ENCODE measurements around the gene NDUFB10. TPM values are rescaled to one million over a fixed set of nuclear protein-coding genes. Genes with fewer than 3 reads are reported as not detected.

The NDUFB10 gene
- total RNA-seq, 1 experiment from 2014 or later: 202 TPM

DNA sequence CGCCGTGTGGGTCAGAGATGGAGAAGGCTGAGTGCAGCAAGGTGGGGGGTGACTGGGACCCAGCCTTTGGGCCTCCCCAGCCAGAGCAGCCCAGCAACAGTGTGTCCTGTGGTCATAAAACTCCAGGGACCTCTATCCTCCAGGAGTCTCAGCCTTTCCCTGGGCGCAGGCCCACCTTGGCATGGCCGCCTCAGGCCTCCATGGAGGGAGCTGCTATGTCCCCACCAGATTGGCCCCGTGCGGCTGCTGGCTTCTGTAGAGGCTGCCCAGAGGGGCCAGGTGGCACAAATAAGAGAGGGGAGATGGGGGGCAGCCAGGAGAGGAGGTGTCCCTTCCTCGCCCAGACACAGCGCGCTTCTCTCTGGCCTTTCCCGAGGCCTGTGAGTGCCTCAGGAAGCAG, 27.9 kb downstream of the NDUFB10 start:
- no TSS peak for BruUV-seq (replicated peaks)
- no peak overlapping the region for H3K4me3 Mint-ChIP-seq (ENCODE audit: unreplicated experiment)
- H3K27ac Mint-ChIP-seq (ENCODE audit: low read depth, unreplicated experiment): no peak overlapping the region
- no peaks in the 10 kb centered on the region for H3K27me3 Mint-ChIP-seq (ENCODE audit: insufficient read depth, unreplicated experiment)
- no peaks in the 10 kb centered on the region for H3K9me3 Mint-ChIP-seq (ENCODE audit: unreplicated experiment)
- H3K36me3 Mint-ChIP-seq (ENCODE audit: insufficient read depth, unreplicated experiment): peaks cover 34% of the 10 kb centered on the region
- peaks cover 11% of the 10 kb centered on the region for H3K4me1 Mint-ChIP-seq (ENCODE audit: insufficient read depth, unreplicated experiment)
- CTCF ChIA-PET: interaction anchor here (0.7 to 1.9 kb wide), 2 partner anchors 17 kb away, joined by 3 to 6 read pairs; no protein-coding TSS in a partner anchor
- no peak for DNase-seq (ENCODE audit: unreplicated experiment)
- TF ChIP-seq, protein P1, sequence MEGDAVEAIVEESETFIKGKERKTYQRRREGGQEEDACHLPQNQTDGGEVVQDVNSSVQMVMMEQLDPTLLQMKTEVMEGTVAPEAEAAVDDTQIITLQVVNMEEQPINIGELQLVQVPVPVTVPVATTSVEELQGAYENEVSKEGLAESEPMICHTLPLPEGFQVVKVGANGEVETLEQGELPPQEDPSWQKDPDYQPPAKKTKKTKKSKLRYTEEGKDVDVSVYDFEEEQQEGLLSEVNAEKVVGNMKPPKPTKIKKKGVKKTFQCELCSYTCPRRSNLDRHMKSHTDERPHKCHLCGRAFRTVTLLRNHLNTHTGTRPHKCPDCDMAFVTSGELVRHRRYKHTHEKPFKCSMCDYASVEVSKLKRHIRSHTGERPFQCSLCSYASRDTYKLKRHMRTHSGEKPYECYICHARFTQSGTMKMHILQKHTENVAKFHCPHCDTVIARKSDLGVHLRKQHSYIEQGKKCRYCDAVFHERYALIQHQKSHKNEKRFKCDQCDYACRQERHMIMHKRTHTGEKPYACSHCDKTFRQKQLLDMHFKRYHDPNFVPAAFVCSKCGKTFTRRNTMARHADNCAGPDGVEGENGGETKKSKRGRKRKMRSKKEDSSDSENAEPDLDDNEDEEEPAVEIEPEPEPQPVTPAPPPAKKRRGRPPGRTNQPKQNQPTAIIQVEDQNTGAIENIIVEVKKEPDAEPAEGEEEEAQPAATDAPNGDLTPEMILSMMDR (IDR thresholded peaks at IDR 0.05; ENCODE audit: unreplicated experiment): no peak
- POLR2A ChIA-PET: interaction anchor here (1.1 to 5.7 kb wide), 2 partner anchors 21 to 168 kb away, joined by 5 to 59 read pairs; partner anchors contain the start of genes TRAF7 and ZNF598
- intact Hi-C loops (cut with micrococcal nuclease): no loop called here

DNA sequence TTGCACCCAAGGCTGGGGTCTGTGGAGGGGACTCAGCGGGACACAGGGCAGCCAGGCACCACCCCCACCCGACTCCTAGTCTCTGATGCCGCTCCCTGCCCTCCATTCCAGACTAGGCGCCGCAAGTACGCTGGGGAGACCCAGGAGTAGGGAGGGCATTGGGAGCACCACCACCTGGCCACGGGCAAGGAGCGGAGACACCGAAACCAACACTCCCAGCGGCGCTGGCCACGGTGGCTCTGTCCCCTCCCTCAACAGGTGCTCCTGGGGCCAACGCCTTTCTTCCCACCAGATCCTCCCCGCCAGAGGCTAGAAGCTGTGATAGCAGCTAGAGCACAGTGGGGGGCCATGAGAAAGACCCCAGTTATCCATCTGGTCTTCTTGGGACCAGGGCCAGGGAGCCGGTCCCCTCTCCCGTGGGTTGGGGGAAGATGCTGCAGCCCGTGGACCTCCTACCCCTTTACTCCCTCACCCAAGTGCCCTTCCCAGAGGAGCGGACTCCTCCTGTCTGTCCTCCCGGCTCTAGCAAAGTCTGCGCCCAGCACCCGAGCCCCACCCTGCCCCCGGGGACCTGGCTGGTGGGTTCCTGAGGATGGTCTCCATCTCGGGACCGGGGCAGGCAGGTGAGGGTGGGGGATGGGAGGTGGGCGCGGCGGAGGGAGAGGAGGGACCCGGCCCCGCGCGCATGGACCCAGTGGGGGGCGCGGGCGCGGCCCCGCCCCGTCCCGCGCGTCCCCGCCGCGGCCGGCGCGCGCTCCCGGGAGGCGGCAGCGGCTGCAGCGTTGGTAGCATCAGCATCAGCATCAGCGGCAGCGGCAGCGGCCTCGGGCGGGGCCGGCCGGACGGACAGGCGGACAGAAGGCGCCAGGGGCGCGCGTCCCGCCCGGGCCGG, 30.1 kb downstream of the NDUFB10 start, which contains the start of gene SYNGR3:
Gene SYNGR3 (plus strand): TSS at position 762 of the 892 bp plus-strand sequence. CDS start 133 bp downstream, outside the sequence.
- intact Hi-C loops (cut with micrococcal nuclease): no loop called here
- Mint-ChIP-seq H3K4me1 (ENCODE audit: insufficient read depth, unreplicated experiment) (peaks cover 12% of the 10 kb centered on the region), H3K4me3 (ENCODE audit: unreplicated experiment) (peak within 1 kb of the TSS; percentile 49), H3K36me3 (ENCODE audit: insufficient read depth, unreplicated experiment) (peaks cover 27% of the 10 kb centered on the region), H3K9me3 (ENCODE audit: unreplicated experiment) (no peaks in the 10 kb centered on the region), H3K27ac (ENCODE audit: low read depth, unreplicated experiment) (peak within 1 kb of the TSS; percentile 35), H3K27me3 (ENCODE audit: insufficient read depth, unreplicated experiment) (no peaks in the 10 kb centered on the region)
- DNase-seq (ENCODE audit: unreplicated experiment): no peak
- ChIA-PET CTCF (interaction anchor here (0.7 kb wide), 1 partner anchor 163 kb away, joined by 4 read pairs; no protein-coding TSS in a partner anchor), POLR2A (interaction anchor here (0.6 to 2.0 kb wide), 4 partner anchors 11 to 25 kb away, joined by 3 to 7 read pairs (median 3); partner anchors contain the start of gene RPS2)
- BruUV-seq (replicated peaks): no TSS peak
- TF ChIP-seq, protein P1 (IDR thresholded peaks at IDR 0.05; ENCODE audit: unreplicated experiment): no peak

DNA sequence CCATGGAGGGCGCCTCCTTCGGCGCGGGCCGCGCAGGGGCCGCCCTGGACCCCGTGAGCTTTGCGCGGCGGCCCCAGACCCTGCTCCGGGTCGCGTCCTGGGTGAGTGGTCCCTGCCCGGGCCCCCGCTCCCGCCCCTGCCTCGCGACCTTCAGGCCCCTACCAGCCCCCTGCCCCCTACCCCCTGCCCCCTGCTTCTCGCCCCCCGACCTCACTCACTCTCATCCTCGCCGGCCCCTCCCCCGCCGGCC, 30.7 kb downstream of the NDUFB10 start:
- peaks cover 29% of the 10 kb centered on the region for H3K36me3 Mint-ChIP-seq (ENCODE audit: insufficient read depth, unreplicated experiment)
- no peaks in the 10 kb centered on the region for H3K9me3 Mint-ChIP-seq (ENCODE audit: unreplicated experiment)
- CTCF ChIA-PET: interaction anchor here (1.1 kb wide), 1 partner anchor 561 kb away, joined by 3 read pairs; no protein-coding TSS in a partner anchor
- BruUV-seq (replicated peaks): no TSS peak
- POLR2A ChIA-PET: interaction anchor here (2.0 kb wide), 1 partner anchor 18 kb away, joined by 7 read pairs; no protein-coding TSS in a partner anchor
- no peak overlapping the region for H3K4me3 Mint-ChIP-seq (ENCODE audit: unreplicated experiment)
- peaks cover 12% of the 10 kb centered on the region for H3K4me1 Mint-ChIP-seq (ENCODE audit: insufficient read depth, unreplicated experiment)
- H3K27ac Mint-ChIP-seq (ENCODE audit: low read depth, unreplicated experiment): no peak overlapping the region
- no peaks in the 10 kb centered on the region for H3K27me3 Mint-ChIP-seq (ENCODE audit: insufficient read depth, unreplicated experiment)
- intact Hi-C loops (cut with micrococcal nuclease): no loop called here
- TF ChIP-seq, protein P1 (IDR thresholded peaks at IDR 0.05; ENCODE audit: unreplicated experiment): no peak
- DNase-seq (ENCODE audit: unreplicated experiment): no peak

GRCh38 chr16:1990351-1991134, 31.2 kb downstream of the NDUFB10 start:
- H3K27me3 Mint-ChIP-seq (ENCODE audit: insufficient read depth, unreplicated experiment): no peaks in the 10 kb centered on the region
- peaks cover 17% of the 10 kb centered on the region for H3K4me1 Mint-ChIP-seq (ENCODE audit: insufficient read depth, unreplicated experiment)
- DNase-seq (ENCODE audit: unreplicated experiment): no peak
- POLR2A ChIA-PET: interaction anchor here (0.7 kb wide), 2 partner anchors 11 to 48 kb away, joined by 3 to 4 read pairs; no protein-coding TSS in a partner anchor
- TF ChIP-seq, protein P1 (IDR thresholded peaks at IDR 0.05; ENCODE audit: unreplicated experiment): no peak
- no peak overlapping the region for H3K4me3 Mint-ChIP-seq (ENCODE audit: unreplicated experiment)
- no peaks in the 10 kb centered on the region for H3K9me3 Mint-ChIP-seq (ENCODE audit: unreplicated experiment)
- CTCF ChIA-PET: interaction anchor here (1.1 kb wide), 1 partner anchor 562 kb away, joined by 3 read pairs; no protein-coding TSS in a partner anchor
- intact Hi-C loops (cut with micrococcal nuclease): no loop called here
- BruUV-seq (replicated peaks): no TSS peak
- no peak overlapping the region for H3K27ac Mint-ChIP-seq (ENCODE audit: low read depth, unreplicated experiment)
- H3K36me3 Mint-ChIP-seq (ENCODE audit: insufficient read depth, unreplicated experiment): peaks cover 34% of the 10 kb centered on the region

Measured in MCF 10A (cell line).